GM12872 (cell line): Measurements from ENCODE around the gene TMEM52B.

ENCODE experiments used
- CTCF ChIP-seq: IDR thresholded peaks from 3 replicates; pipeline ENCODE4 v1.5.1; 2011; ENCODE audit warnings: low read depth, mild to moderate bottlenecking, low read length, moderate library complexity; ENCODE audit not compliant: insufficient read depth

Gene TMEM52B

GRCh38 chr12:10238526-10238925 lies 59.7 kb downstream of the TMEM52B start:
- no peak for TF ChIP-seq CTCF

GRCh38 chr12:10241290-10241689 lies 62.5 kb downstream of the TMEM52B start:
- TF ChIP-seq CTCF: no peak
